SH-SY5Y (cell line): ENCODE measurements around the gene SLX1A.

Experiments used
- GATA2 ChIP-seq: IDR thresholded peaks from 2 replicates; pipeline ENCODE4 v1.6.1; 2011; ENCODE audit warnings: mild to moderate bottlenecking, low read depth, low read length
- GATA3 ChIP-seq: IDR thresholded peaks from 2 replicates; pipeline ENCODE4 v1.6.1; 2011; ENCODE audit warnings: low read depth, mild to moderate bottlenecking, low read length, moderate library complexity

DNA sequence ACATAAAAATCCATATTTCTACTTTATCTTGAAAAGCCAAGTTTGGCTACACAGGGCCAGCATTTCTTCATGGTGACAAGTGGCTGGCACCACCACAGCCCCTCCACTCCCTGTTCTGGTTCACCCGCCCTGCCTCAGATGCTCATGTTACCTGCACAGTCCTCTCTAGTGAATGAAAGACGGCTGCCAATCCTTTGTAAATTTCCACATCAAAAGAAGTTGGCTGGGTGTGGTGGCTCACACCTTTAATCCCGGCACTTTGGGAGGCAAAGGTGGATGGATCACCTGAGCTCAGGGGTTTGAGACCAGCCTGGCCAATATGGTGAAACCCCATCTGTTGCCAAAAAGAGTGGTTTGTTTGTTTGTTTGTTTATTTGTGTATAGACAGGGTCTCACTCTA is 30.1 kb upstream of the SLX1A start:
- no peak for TF ChIP-seq GATA2
- no peak for TF ChIP-seq GATA3
